ENCODE data around the gene CHL1. TPM values are rescaled to one million over a fixed set of nuclear protein-coding genes. Genes with fewer than 3 reads are reported as not detected.

CHL1 gene
- total and polyA plus RNA-seq, 3 donors from 2014 or later: 9.0 to 15.4 (median 9.1) TPM

GRCh38 chr3:318903-319302 is 122.3 kb downstream of the CHL1 start:
- WGBS, 2 donors: 65 to 66% methylated on average over 2 of the region's 2 CpGs
- H3K4me3 ChIP-seq: no peak overlapping the region
- no peak for DNase-seq
- no peaks in the 10 kb centered on the region for H3K9me3 ChIP-seq
- H3K27ac ChIP-seq: no peak overlapping the region
- no peaks in the 10 kb centered on the region for H3K36me3 ChIP-seq (ENCODE audit: low read depth, missing control alignments)
- intact Hi-C loops (cut with DNase I; ENCODE audit: low total_unique reads): no loop called here
- TF ChIP-seq POLR2A (IDR thresholded peaks at IDR 0.05) (no peak), CTCF (IDR thresholded peaks at IDR 0.05) (no peak)
- no peaks in the 10 kb centered on the region for H3K4me1 ChIP-seq
- no peaks in the 10 kb centered on the region for H3K27me3 ChIP-seq

GRCh38 chr3:324423-324822 is 127.9 kb downstream of the CHL1 start:
- Histone ChIP-seq H3K36me3 (ENCODE audit: low read depth, missing control alignments) (no peaks in the 10 kb centered on the region), H3K4me1 (no peaks in the 10 kb centered on the region), H3K27me3 (no peaks in the 10 kb centered on the region), H3K27ac (no peak overlapping the region), H3K4me3 (no peak overlapping the region), H3K9me3 (no peaks in the 10 kb centered on the region)
- no peak for TF ChIP-seq POLR2A (IDR thresholded peaks at IDR 0.05)
- TF ChIP-seq CTCF (IDR thresholded peaks at IDR 0.05): no peak
- DNase-seq: no peak
- WGBS, 2 donors: 94 to 96% methylated on average over 2 of the region's 2 CpGs
- intact Hi-C loops (cut with DNase I; ENCODE audit: low total_unique reads): no loop called here

GRCh38 chr3:325495-325894 is 128.9 kb downstream of the CHL1 start:
- Histone ChIP-seq H3K27ac (no peak overlapping the region), H3K36me3 (ENCODE audit: low read depth, missing control alignments) (no peaks in the 10 kb centered on the region), H3K4me1 (no peaks in the 10 kb centered on the region), H3K9me3 (no peaks in the 10 kb centered on the region), H3K27me3 (no peaks in the 10 kb centered on the region), H3K4me3 (no peak overlapping the region)
- TF ChIP-seq POLR2A (IDR thresholded peaks at IDR 0.05) (no peak), CTCF (IDR thresholded peaks at IDR 0.05) (no peak)
- intact Hi-C loops (cut with DNase I; ENCODE audit: low total_unique reads): no loop called here
- no peak for DNase-seq
- WGBS, 2 donors: 88 to 94% methylated on average over 1 of the region's 1 CpG

GRCh38 chr3:330494-331115 is 134.0 kb downstream of the CHL1 start:
- no peaks in the 10 kb centered on the region for H3K9me3 ChIP-seq
- intact Hi-C loops (cut with DNase I; ENCODE audit: low total_unique reads): no loop called here
- TF ChIP-seq POLR2A (IDR thresholded peaks at IDR 0.05) (no peak), CTCF (IDR thresholded peaks at IDR 0.05) (no peak)
- no peak for DNase-seq
- no peak overlapping the region for H3K4me3 ChIP-seq
- no peak overlapping the region for H3K27ac ChIP-seq
- WGBS, 2 donors: 66 to 87% methylated on average over 1 of the region's 1 CpG
- H3K36me3 ChIP-seq (ENCODE audit: low read depth, missing control alignments): no peaks in the 10 kb centered on the region
- H3K27me3 ChIP-seq: no peaks in the 10 kb centered on the region
- no peaks in the 10 kb centered on the region for H3K4me1 ChIP-seq

- TF ChIP-seq POLR2A (IDR thresholded peaks at IDR 0.05): no peak
- no peaks in the 10 kb centered on the region for H3K27me3 ChIP-seq
- no peaks in the 10 kb centered on the region for H3K36me3 ChIP-seq (ENCODE audit: low read depth, missing control alignments)
- H3K4me1 ChIP-seq: no peaks in the 10 kb centered on the region
- intact Hi-C loops (cut with DNase I; ENCODE audit: low total_unique reads): no loop called here
- no peak overlapping the region for H3K4me3 ChIP-seq
- WGBS, 2 donors: 87 to 88% methylated on average over 5 of the region's 5 CpGs
- H3K9me3 ChIP-seq: no peaks in the 10 kb centered on the region
- no peak for DNase-seq
- H3K27ac ChIP-seq: no peak overlapping the region
These were observed 135.3 kb downstream of the CHL1 start for GRCh38 chr3:331881-332280.
